HG03565 (cell line): Measurements from ENCODE around the gene DAPK2.
A peak's percentile ranks its signal among the peaks of the same experiment; 100 is the strongest.
"Not testable (repeated sequence)": the region's sequence is repeated elsewhere in the genome, so short reads cannot be mapped to it uniquely, and the experiment has no call there.

Experiments
- ATAC-seq: cut with Tn5 transposase; IDR thresholded peaks from one replicate; pipeline ENCODE4 v1.9.1; 2021; ENCODE audit warnings: mild to moderate bottlenecking, moderate library complexity; ENCODE audit not compliant: unreplicated experiment

The DAPK2 gene

GRCh38 chr15:63899606-63900005, 146.7 kb downstream of the DAPK2 start:
- ATAC-seq, result not testable (repeated sequence)

- ATAC-seq, result no peak
Observed at GRCh38 chr15:63899193-63899592, 147.1 kb downstream of the DAPK2 start.

GRCh38 chr15:63896336-63897115, 149.8 kb downstream of the DAPK2 start:
- ATAC-seq, result peak; percentile 66

- ATAC-seq, result no peak
Observed at GRCh38 chr15:63895787-63896218, 150.5 kb downstream of the DAPK2 start.

DNA sequence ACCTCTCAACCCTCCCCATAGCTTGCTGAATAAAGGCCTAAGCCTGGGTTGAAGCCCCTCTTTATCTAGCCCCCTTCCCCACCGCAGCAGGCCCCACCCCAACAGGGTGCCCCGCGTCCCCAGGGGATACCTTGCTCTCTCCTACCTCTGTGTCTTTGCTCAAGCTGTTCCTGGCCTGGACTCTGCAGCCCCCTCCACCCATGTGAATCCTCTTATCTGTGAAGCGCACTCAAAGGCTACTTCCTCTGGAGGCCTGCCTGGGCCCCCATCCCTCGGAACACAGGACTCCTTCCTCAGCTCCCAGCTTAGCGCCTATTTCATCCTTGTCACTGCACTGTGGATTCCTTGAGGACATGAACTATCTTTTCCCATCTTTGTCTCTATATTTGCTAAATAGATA, 151.1 kb downstream of the DAPK2 start:
- no peak for ATAC-seq

GRCh38 chr15:63894662-63894949, 151.7 kb downstream of the DAPK2 start:
- ATAC-seq, result no peak

GRCh38 chr15:63893866-63894661, 152.2 kb downstream of the DAPK2 start:
- ATAC-seq, result no peak

DNA sequence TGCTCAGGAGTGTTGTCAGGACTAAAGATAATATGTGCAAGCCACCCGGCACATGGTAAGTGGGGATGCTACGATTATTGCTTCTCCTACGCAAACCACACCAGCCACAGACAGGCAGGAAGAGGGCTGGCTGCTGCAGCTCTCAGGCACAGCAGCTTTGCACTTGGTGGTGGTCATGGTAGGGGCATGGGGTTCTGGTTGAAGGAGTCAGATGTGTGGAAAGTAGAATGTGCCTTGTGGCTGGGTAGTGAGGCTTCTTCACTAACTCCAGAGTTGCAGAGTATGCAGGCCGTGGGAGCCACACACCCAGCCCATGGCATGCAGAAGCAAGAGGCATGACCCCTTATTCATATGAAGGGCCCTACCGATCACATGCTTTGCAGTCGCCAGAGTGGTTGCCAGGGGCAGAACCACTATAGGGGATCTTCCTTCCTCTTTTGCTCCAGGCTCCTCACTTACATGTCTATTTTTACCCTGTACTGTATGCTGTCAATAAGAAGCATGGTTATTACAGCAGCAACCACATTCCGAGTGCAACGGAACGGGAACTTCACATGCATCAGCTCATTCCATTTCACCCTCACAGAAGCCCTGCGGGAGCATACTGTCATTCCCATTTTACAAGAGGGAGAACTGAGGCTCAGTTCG, 153.4 kb downstream of the DAPK2 start:
- no peak for ATAC-seq

GRCh38 chr15:63891768-63892133, 154.5 kb downstream of the DAPK2 start:
- ATAC-seq, result no peak

DNA sequence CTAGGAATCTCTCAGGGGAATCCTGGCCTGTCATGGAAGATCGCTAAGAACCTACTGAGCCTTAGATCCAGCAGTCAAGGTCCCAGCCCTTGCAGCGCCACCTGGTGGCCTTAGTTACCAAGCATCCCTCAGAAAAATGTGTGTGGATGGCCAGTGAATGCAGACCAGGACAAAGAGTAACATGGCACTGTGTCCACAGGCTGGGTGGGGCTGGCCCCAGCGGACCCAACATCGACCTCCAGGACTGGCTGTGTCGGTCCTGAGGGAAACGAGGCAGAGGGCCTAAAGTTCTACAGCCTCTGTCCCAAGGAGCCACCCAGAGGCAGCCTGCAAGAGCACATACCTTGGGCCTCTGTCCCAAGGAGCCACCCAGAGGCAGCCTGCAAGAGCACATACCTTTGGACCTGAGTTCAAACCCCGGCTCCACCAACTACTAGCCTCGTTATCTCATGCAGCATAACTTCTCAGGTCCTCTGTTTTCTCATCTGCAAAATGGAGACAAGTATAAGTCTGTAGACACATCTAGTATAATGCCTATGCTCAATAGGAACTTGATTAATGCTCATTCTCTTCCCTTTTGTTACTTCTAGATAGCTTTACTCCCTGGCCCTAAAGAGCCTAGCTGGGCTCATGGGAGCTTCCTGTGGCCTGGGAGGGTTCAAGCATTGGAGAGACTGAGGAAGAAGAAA, 155.1 kb downstream of the DAPK2 start:
- ATAC-seq, result no peak

DNA sequence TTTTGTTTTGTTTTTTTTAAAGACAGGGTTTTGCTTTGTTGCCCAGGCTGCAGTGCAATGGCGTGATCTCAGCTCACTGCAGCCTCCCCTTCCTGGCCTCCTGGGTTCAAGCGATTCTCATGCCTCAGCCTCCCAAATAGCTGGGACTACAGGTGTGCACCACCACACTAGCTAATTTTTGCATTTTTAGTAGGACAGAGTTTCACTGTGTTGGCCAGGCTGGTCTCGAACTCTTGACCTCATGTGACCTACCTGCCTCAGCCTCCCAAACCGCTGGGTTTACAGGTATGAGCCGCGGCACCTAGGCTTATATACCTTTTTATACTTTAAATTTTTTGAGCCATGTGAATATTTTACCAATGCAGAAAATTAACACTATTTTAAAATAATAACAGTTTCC, 155.7 kb downstream of the DAPK2 start:
- no peak for ATAC-seq

GRCh38 chr15:63889831-63890230, 156.5 kb downstream of the DAPK2 start:
- no peak for ATAC-seq

- ATAC-seq, result no peak
Observed at GRCh38 chr15:63888823-63889222, 157.5 kb downstream of the DAPK2 start.

GRCh38 chr15:63888146-63888545, 158.1 kb downstream of the DAPK2 start:
- no peak for ATAC-seq

GRCh38 chr15:63887630-63888029, 158.7 kb downstream of the DAPK2 start:
- no peak for ATAC-seq

GRCh38 chr15:63884953-63885352, 161.3 kb downstream of the DAPK2 start:
- ATAC-seq, result no peak

DNA sequence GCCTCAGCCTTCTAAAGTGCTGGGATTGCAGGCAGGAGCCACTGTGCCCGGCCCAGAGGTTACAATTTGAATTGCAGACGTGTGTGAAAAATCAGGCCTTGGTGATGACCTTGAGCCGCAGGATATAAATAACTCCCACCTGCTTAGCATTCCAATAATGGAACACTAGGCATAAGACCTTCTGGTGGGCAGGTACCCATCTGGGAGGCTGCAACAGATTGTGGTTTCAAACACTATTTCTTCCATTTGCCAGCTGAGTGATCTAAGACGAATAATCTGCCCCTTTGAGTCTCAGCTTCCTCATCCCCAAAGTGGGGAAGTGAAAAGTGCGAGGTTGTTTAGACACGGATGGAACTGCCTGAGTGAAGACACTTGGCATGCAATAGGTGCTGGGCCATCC, 164.9 kb downstream of the DAPK2 start:
- no peak for ATAC-seq

GRCh38 chr15:63880744-63881143, 165.5 kb downstream of the DAPK2 start:
- ATAC-seq, result no peak

DNA sequence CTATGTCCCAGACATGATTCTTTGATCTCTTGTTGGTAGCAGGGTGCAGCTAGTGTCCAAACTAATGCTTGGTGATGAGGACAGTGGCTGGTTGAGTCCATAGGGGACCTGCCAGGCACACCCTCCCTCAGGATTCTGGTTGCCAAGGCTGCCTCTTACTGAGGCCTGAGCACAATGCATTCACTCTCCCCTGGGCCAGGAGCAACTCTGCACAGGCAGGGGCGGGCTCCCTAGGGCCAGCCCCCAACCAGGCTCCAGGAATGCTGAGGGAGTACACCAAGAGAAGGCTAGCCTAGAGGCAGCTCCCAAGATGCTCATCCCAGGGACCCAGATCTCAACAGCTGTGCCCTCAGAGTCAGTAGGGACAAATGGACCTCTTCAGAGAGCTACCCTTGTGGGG, 166.3 kb downstream of the DAPK2 start:
- no peak for ATAC-seq

- no peak for ATAC-seq
Observed at GRCh38 chr15:63879211-63879610, 167.1 kb downstream of the DAPK2 start.

DNA sequence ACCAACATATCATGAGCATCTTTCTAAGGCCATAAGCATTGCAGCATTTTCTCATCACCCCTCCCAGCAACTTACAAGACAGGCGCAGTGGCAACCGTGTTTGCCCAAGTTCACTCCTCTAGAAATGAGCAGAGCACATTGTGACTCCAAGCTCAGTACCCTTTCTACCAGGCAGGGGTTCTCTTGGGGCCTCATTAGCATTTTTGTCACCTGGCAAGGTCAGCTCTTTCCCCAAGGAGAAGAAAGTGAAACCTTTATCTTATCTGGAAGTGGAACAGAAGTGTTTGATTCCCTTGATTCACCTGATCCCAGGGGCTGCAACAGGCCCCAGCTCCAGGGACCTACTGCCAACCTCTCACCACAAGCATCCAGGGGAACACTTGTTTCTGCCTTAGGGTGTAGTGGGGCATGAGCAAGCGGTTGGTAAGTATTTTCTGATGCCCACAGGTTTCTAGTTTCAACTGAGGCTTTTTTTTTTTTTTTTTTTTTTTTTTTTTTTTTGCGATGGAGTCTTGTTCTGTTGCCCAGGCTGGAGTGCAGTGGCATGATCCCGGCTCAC, 168.5 kb downstream of the DAPK2 start:
- no peak for ATAC-seq
